Body of pancreas (tissue), 4 donors: ENCODE data around the gene COQ7. TPM values are rescaled to one million over a fixed set of nuclear protein-coding genes. Genes with fewer than 3 reads are reported as not detected.

Experiments
- ATAC-seq: fragments of 150-250 bp; one replicate; pipeline ENCODE4 v1.9.1; 2016
- DNase-seq, 4 donors: peaks; one replicate each; pipeline ENCODE4 v3.0.0-alpha.2; 2019
- H3K27ac ChIP-seq, 4 donors: fragments of 200-600 bp; sonication (generic); 1 replicate in 3 of 4; 2 replicates in 1 of 4; pipeline versions ENCODE4 v1.5.1 to v1.6.1; 2016 to 2019; ENCODE audit warnings: mild to moderate bottlenecking in 1 of 4, mixed read lengths in 1 of 4, moderate library complexity in 1 of 4
- H3K27me3 ChIP-seq, 2 donors: fragments of 200-600 bp; sonication (generic); one replicate each; pipeline ENCODE4 v1.6.0; 2016; ENCODE audit warnings: mild to moderate bottlenecking in 1 of 2
- H3K36me3 ChIP-seq, 2 donors: fragments of 200-600 bp; sonication (generic); replicated peaks in 1 of 2; 2 replicates each; pipeline ENCODE4 v1.5.1; 2016; ENCODE audit warnings: low read depth in 2 of 2; ENCODE audit not compliant: insufficient read depth in 1 of 2
- H3K4me1 ChIP-seq: fragments of 200-600 bp; sonication (generic); one replicate; pipeline ENCODE4 v1.6.0; 2016
- H3K4me3 ChIP-seq, 2 donors: fragments of 200-600 bp; sonication (generic); 1 replicate in 1 of 2; 2 replicates in 1 of 2; pipeline ENCODE4 v1.5.1; 2016 to 2019
- H3K9me3 ChIP-seq, 3 donors: fragments of 200-600 bp; sonication (generic); 1 replicate in 2 of 3; 2 replicates in 1 of 3; pipeline ENCODE4 v1.5.1; 2016
- POLR2A ChIP-seq, 3 donors: fragments of 450-650 bp; IDR thresholded peaks; one replicate each; pipeline ENCODE4 v1.6.1; 2016; ENCODE audit warnings: antibody characterized with exemption in 3 of 3, mild to moderate bottlenecking in 2 of 3
- WGBS, 2 donors: methylation state at CpG; one replicate each; pipeline ENCODE4 v1.1.5; 2017; 5-methylcytosine and 5-hydroxymethylcytosine counted together
- intact Hi-C: fragments of 100-400 bp; cut with DNase I; formaldehyde crosslinking; loops from one replicate; pipeline ENCODE4 v1.15.1; 2023
- total RNA-seq, 2 donors: library from RNA; depleted of rRNA; stranded (reverse); fragments of >200 nt; gene quantifications; one replicate each; pipeline ENCODE4 v1.1.0, GENCODE V29; 2016
- TF ChIP-seq, protein P1 (sequence below), 7 experiments: fragments of 450-650 bp in 4 of 7; fragments of 200-600 bp in 3 of 7; sonication (generic) in 3 of 7; IDR thresholded peaks; one replicate each; pipeline ENCODE4 v1.5.1; 2016 to 2019; ENCODE audit warnings: antibody characterized with exemption in 7 of 7

The COQ7 gene
- total RNA-seq, 2 donors from 2014 or later: 8.6 to 9.1 TPM

- intact Hi-C loops: no loop called here
- no peaks in the 10 kb centered on the region for H3K27me3 ChIP-seq
- ATAC-seq (peak; percentile 49), DNase-seq (peak; percentile 44 to 63 (median 58))
- H3K4me3 ChIP-seq: no peak overlapping the region
- H3K4me1 ChIP-seq: peaks cover 35% of the 10 kb centered on the region
- H3K9me3 ChIP-seq: no peaks in the 10 kb centered on the region
- TF ChIP-seq POLR2A (IDR thresholded peaks at IDR 0.05): no peak
- TF ChIP-seq, protein P1, sequence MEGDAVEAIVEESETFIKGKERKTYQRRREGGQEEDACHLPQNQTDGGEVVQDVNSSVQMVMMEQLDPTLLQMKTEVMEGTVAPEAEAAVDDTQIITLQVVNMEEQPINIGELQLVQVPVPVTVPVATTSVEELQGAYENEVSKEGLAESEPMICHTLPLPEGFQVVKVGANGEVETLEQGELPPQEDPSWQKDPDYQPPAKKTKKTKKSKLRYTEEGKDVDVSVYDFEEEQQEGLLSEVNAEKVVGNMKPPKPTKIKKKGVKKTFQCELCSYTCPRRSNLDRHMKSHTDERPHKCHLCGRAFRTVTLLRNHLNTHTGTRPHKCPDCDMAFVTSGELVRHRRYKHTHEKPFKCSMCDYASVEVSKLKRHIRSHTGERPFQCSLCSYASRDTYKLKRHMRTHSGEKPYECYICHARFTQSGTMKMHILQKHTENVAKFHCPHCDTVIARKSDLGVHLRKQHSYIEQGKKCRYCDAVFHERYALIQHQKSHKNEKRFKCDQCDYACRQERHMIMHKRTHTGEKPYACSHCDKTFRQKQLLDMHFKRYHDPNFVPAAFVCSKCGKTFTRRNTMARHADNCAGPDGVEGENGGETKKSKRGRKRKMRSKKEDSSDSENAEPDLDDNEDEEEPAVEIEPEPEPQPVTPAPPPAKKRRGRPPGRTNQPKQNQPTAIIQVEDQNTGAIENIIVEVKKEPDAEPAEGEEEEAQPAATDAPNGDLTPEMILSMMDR (IDR thresholded peaks at IDR 0.05): no peak
- no peaks in the 10 kb centered on the region for H3K36me3 ChIP-seq
- 43 to 54% methylated on average over 4 of the region's 4 CpGs for WGBS, 2 donors
- peak overlapping the region; percentile 25 to 47 (median 38) for H3K27ac ChIP-seq
These were observed 43.3 kb downstream of the COQ7 start for GRCh38 chr16:19110537-19111360.

DNA sequence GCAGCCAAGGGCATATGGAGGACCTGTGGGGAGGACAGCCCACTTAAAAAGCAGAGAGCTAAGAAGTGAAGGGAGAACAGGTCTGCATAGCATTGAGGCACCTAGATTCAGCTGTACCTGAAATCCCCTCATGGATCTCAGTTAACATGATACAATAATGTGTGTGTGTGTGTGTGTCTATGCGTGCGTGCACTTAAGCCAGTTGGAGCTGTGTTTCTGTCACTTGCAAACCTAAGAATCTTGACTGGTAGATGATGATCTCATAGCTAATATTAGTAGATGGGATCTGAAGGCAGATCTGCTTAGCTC, 44.6 kb downstream of the COQ7 start:
- TF ChIP-seq, protein P1 (IDR thresholded peaks at IDR 0.05): no peak
- TF ChIP-seq POLR2A (IDR thresholded peaks at IDR 0.05): no peak
- peak overlapping the region; percentile 25 to 90 (median 68) for H3K27ac ChIP-seq
- no peak overlapping the region for H3K4me3 ChIP-seq
- H3K4me1 ChIP-seq: peaks cover 48% of the 10 kb centered on the region
- no peak for DNase-seq
- H3K36me3 ChIP-seq: no peaks in the 10 kb centered on the region
- no peak for ATAC-seq
- intact Hi-C loops: no loop called here
- no peaks in the 10 kb centered on the region for H3K9me3 ChIP-seq
- no peaks in the 10 kb centered on the region for H3K27me3 ChIP-seq
- WGBS, 2 donors: 82 to 84% methylated on average over 2 of the region's 2 CpGs

GRCh38 chr16:19113577-19114358, 46.4 kb downstream of the COQ7 start, which contains the start of gene ITPRIPL2:
ITPRIPL2 (plus strand) TSS chr16:19113964; CDS start chr16:19114462, 498 bp downstream.
- TF ChIP-seq, protein P1 (IDR thresholded peaks at IDR 0.05): peak in 3 of 7 experiments; percentile 11 to 23 (median 14)
- peak; percentile 67 to 84 (median 83) for TF ChIP-seq POLR2A (IDR thresholded peaks at IDR 0.05)
- H3K9me3 ChIP-seq: no peaks in the 10 kb centered on the region
- H3K4me3 ChIP-seq: peak within 1 kb of the TSS; percentile 46 to 82
- whole genome bisulfite sequencing, 2 donors: 0 to 1% methylated on average over 16 to 73 of the region's 74 CpGs
- ATAC-seq (peak; percentile 77), DNase-seq (peak; percentile 86 to 92 (median 89))
- intact Hi-C loops: no loop called here
- H3K36me3 ChIP-seq: no peaks in the 10 kb centered on the region
- H3K27me3 ChIP-seq: no peaks in the 10 kb centered on the region
- peaks cover 55% of the 10 kb centered on the region for H3K4me1 ChIP-seq
- H3K27ac ChIP-seq: peak within 1 kb of the TSS; percentile 87 to 90 (median 89)

GRCh38 chr16:19114359-19115147, 47.1 kb downstream of the COQ7 start:
- WGBS, 2 donors: 20 to 67% methylated on average over 13 to 79 of the region's 80 CpGs
- Histone ChIP-seq H3K36me3 (no peaks in the 10 kb centered on the region), H3K27me3 (no peaks in the 10 kb centered on the region), H3K4me1 (peaks cover 55% of the 10 kb centered on the region), H3K27ac (peak overlapping the region; percentile 87 to 90 (median 89)), H3K9me3 (no peaks in the 10 kb centered on the region), H3K4me3 (peak overlapping the region; percentile 46 to 82)
- intact Hi-C loops: no loop called here
- DNase-seq (peak; percentile 53 to 74 (median 68)), ATAC-seq (peak; percentile 19)
- no peak for TF ChIP-seq POLR2A (IDR thresholded peaks at IDR 0.05)
- TF ChIP-seq, protein P1 (IDR thresholded peaks at IDR 0.05): peak in 1 of 7 experiments; percentile 15
